Stomach smooth muscle (tissue), 2 donors: ENCODE measurements around the gene TAMALIN.
"Not testable (repeated sequence)": the region's sequence is repeated elsewhere in the genome, so short reads cannot be mapped to it uniquely, and the experiment has no call there.

Experiments used
- H3K27ac ChIP-seq: one replicate; pipeline ENCODE4 v1.7.0; 2013; ENCODE audit warnings: mild to moderate bottlenecking, low read length, inconsistent platforms
- H3K27me3 ChIP-seq, 2 donors: one replicate each; pipeline ENCODE4 v1.7.0; 2013; ENCODE audit warnings: low read length in 2 of 2; ENCODE audit not compliant: insufficient read depth in 2 of 2, control insufficient read depth in 1 of 2
- H3K36me3 ChIP-seq, 2 donors: one replicate each; pipeline ENCODE4 v1.7.0; 2013; ENCODE audit warnings: low read length in 2 of 2; ENCODE audit not compliant: control insufficient read depth in 2 of 2, insufficient read depth in 2 of 2
- H3K4me1 ChIP-seq: one replicate; pipeline ENCODE4 v1.7.0; 2013; ENCODE audit warnings: low read length; ENCODE audit not compliant: control insufficient read depth, insufficient read depth
- H3K4me3 ChIP-seq, 2 donors: one replicate each; pipeline ENCODE4 v1.7.0; 2013; ENCODE audit warnings: low read length in 2 of 2
- H3K9ac ChIP-seq, 2 donors: one replicate each; pipeline ENCODE4 v1.7.0; 2013; ENCODE audit warnings: low read length in 2 of 2, mild to moderate bottlenecking in 1 of 2
- H3K9me3 ChIP-seq, 2 donors: one replicate each; pipeline ENCODE4 v1.7.0; 2013; ENCODE audit warnings: low read length in 2 of 2; ENCODE audit not compliant: control insufficient read depth in 2 of 2
- donor health status: healthy.
- donor health status: Pancreatic carcinoma.

Gene TAMALIN

DNA sequence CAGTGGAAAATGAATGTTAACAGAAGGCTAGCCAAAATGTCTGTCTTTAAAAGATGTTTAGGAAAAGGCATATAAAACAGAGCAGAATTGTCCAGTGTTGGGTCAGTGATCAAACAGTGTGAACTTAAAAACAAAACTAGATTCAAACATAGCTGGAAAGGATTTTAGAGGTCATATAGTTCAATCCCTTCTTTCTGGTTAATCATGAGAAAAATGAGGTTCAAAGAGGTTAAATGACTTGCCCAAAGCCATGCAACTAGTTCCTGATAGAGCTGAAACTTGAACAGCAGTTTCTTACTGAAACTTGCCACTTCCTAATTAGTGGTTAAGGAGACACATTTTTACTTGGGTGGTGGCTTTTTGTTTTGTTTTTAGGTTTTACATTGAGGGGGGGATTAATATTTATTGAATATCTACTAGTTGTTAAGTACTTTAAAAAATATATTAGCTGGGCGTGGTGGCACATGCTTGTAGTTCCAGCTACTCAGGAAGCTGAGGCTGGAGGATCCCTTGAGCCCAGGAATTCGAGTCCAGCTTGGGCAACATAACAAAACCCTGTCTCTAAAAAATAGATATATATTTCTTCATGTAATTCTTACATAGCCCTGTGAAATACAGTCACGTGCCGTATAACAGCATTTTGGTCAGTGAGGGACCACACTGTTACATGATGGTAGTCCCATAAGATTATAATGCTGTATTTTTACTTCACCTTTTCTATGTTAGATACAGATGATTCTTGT, 34.9 kb upstream of the TAMALIN start:
- no peak overlapping the region for H3K27ac ChIP-seq

DNA sequence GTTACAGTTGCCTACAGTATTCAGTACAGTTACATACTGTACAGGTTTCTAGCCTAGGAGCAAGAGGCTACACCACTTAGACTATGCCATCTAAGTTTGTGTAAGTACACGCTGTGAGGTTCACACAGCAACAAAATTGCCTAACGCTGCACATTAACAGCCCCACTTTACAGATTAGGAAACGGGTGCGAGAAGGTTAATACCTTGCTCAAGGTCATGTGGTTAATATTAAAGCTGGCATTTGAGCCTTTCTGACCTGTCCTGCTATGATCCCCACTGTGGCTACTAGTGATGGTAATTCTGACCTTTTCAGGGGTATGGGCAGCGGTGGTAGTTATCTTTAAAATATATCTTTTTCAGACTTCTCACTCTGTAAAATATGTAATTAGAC, 34.3 kb upstream of the TAMALIN start:
- peaks cover 9% of the 10 kb centered on the region for H3K4me1 ChIP-seq
- H3K9me3 ChIP-seq: no peaks in the 10 kb centered on the region
- no peak overlapping the region for H3K27ac ChIP-seq

More for the DNA sequence above, 34.9 kb upstream of the TAMALIN start:
- no peaks in the 10 kb centered on the region for H3K27me3 ChIP-seq
- H3K36me3 ChIP-seq: peaks cover 15% of the 10 kb centered on the region in 2 donors
- H3K4me1 ChIP-seq: peaks cover 9% of the 10 kb centered on the region
- no peaks in the 10 kb centered on the region for H3K9me3 ChIP-seq
- H3K4me3 ChIP-seq: no peak overlapping the region
- H3K9ac ChIP-seq: no peak overlapping the region

DNA sequence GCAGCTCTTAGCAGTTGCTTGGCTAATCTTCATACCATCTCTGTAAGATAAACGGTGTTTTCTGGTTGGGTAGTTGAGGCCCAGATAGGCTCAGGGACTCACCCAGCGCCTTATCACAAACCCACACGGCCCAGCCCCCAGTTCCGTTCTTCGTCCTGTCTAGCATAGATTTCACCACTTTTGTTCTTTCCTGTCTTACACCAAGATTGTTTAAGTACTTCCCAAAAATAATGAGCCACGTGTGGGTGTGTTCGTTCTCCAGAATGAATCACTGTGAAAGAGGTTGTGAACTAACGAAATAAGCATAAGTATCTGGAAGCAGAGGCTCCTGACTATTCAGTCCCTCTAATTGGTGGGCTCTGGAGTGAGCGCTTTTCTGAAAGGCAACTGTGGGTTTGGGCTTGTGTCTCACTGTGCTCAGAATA, 33.9 kb upstream of the TAMALIN start:
- Histone ChIP-seq H3K9me3 (no peaks in the 10 kb centered on the region), H3K4me1 (peaks cover 9% of the 10 kb centered on the region), H3K27ac (no peak overlapping the region), H3K4me3 (no peak overlapping the region), H3K36me3 (peaks cover 16 to 19% of the 10 kb centered on the region in 2 donors), H3K9ac (no peak overlapping the region), H3K27me3 (no peaks in the 10 kb centered on the region)

More for the DNA sequence above, 34.3 kb upstream of the TAMALIN start:
- no peaks in the 10 kb centered on the region for H3K27me3 ChIP-seq
- peaks cover 16 to 17% of the 10 kb centered on the region in 2 donors for H3K36me3 ChIP-seq
- H3K4me3 ChIP-seq: peak overlapping the region in 1 of 2 donors; percentile 3
- no peak overlapping the region for H3K9ac ChIP-seq

DNA sequence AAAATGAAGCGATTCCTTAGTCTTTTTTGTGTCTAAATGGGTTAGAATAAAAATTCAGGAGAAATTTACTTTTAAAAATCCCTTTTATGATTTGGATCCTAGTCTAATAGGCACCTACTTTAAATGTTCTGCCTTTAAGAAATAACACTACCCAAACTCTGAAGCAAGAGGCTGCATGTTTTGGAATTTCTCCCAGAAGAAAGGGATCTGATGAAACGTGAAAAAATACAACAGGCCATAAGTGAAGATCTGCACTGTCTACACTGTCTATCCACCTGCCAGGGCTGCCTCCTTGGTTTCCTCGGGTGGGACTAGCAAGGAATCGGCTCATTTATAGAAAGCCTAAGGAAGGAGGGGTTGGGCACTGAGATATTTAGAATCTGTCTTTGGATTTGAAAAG, 33.2 kb upstream of the TAMALIN start:
- H3K9ac ChIP-seq: no peak overlapping the region
- no peaks in the 10 kb centered on the region for H3K27me3 ChIP-seq
- no peak overlapping the region for H3K27ac ChIP-seq
- peaks cover 9% of the 10 kb centered on the region for H3K4me1 ChIP-seq
- H3K4me3 ChIP-seq: no peak overlapping the region
- H3K9me3 ChIP-seq: no peaks in the 10 kb centered on the region
- H3K36me3 ChIP-seq: peaks cover 16 to 22% of the 10 kb centered on the region in 2 donors

DNA sequence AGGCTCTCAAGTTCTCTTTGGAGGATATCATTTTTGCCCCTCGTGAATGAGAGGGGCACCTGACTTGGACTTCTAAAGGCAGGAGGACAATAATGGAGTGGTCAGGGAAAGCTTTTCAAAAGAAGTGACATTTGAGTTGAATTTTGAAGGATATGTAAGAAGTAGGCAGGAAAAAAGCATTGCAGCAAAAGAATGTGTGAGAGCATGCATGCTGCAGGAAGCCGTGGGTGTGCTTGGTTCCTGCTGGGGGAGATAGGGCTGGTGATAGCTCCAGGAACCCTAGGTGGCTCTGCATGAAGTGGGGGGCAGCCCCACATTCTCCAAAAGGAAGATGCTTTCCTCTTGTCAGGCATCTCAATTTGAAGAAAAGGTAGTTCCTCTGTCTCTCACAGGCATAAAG, 32.1 kb upstream of the TAMALIN start:
- H3K9ac ChIP-seq: no peak overlapping the region
- H3K27me3 ChIP-seq: no peaks in the 10 kb centered on the region
- no peak overlapping the region for H3K27ac ChIP-seq
- H3K9me3 ChIP-seq: no peaks in the 10 kb centered on the region
- H3K4me3 ChIP-seq: no peak overlapping the region
- H3K36me3 ChIP-seq: peaks cover 16 to 23% of the 10 kb centered on the region in 2 donors
- H3K4me1 ChIP-seq: peaks cover 9% of the 10 kb centered on the region

DNA sequence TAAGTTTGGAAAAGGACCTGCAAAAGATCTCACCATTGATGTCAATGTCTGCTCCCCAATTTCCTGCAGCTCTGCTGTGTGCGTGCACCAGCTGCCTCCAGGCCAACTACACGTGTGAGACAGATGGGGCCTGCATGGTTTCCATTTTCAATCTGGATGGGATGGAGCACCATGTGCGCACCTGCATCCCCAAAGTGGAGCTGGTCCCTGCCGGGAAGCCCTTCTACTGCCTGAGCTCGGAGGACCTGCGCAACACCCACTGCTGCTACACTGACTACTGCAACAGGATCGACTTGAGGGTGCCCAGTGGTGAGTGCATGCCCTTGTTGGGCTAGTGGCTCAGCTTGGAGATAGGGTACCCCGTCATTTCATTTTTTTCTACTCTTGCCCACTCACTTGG, 31.6 kb upstream of the TAMALIN start:
- Histone ChIP-seq H3K9ac (no peak overlapping the region), H3K27ac (no peak overlapping the region), H3K27me3 (no peaks in the 10 kb centered on the region), H3K4me3 (no peak overlapping the region), H3K4me1 (peaks cover 9% of the 10 kb centered on the region), H3K36me3 (peaks cover 16 to 23% of the 10 kb centered on the region in 2 donors), H3K9me3 (no peaks in the 10 kb centered on the region)

DNA sequence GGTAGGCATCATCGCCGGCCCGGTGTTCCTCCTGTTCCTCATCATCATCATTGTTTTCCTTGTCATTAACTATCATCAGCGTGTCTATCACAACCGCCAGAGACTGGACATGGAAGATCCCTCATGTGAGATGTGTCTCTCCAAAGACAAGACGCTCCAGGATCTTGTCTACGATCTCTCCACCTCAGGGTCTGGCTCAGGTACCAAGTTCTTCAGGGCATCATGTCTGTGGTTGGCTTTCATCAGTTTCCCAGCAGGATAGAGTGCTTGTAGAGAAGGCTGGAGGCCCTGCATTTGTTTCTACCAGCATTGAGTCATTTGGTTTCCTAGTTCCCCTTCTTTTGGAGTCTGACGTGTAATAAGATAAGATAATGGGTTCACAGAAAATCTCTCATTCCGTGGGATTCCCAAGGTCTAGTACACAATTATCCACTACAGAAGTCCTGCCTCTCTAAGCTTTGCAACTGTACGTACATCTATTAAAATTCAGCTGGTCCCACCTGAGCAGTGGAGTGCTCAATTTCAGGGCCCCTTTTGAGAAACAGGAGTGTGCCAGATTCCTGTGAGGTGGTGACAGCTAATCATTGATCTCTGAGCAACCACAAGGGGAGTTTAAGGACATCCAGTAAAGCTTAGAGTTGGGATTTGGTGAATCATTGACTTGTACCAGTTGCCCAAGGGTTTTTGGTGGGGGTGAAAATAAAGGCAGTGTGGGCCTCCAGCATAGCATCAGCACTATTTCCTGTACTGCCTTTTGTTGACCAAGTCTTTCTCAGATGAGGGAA, 30.2 kb upstream of the TAMALIN start:
- H3K36me3 ChIP-seq: peaks cover 19 to 30% of the 10 kb centered on the region in 2 donors
- no peak overlapping the region for H3K27ac ChIP-seq
- H3K4me1 ChIP-seq: peaks cover 9% of the 10 kb centered on the region
- no peaks in the 10 kb centered on the region for H3K27me3 ChIP-seq
- no peaks in the 10 kb centered on the region for H3K9me3 ChIP-seq
- no peak overlapping the region for H3K4me3 ChIP-seq
- no peak overlapping the region for H3K9ac ChIP-seq

DNA sequence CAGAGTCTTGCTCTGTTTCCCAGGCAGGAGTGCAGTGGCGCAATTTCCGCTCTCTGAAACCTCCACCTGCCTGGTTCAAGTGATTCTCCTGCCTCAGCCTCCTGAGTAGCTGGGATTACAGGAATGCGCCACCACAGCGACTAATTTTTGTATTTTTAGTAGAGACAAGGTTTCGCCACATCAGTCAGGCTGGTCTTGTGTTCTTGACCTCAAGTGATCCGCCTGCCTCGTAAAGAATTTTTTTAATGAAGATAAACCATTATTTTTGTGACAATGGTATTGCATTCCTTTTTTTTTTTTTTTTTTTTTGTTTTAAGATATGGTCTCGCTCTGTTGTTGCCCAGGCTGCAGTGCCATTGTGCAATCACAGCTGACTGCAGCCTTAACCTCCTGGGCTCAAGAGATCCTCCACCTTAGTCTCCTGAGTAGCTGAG, 29.4 kb upstream of the TAMALIN start:
- Histone ChIP-seq H3K9me3 (no peaks in the 10 kb centered on the region), H3K9ac (no peak overlapping the region), H3K27ac (no peak overlapping the region), H3K27me3 (no peaks in the 10 kb centered on the region), H3K36me3 (peaks cover 21 to 35% of the 10 kb centered on the region in 2 donors), H3K4me3 (no peak overlapping the region), H3K4me1 (peaks cover 9% of the 10 kb centered on the region)

DNA sequence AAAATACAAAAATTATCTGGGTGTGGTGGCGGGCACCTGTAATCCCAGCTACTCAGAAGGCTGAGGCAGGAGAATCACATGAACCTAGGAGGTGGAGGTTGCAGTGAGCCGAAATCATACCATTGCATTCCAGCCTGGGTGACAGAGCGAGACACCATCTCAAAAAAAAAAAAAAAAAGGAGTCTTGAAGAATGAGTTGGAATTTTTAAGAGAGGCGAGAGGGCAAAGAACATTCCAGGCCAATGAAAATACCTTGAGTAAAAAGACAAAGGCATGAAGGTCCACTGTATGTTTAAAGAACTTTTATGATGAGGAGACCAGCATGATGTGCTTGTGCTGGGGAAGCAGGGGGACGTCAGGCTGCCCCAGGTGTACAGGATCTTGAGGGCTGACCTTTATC, 27.4 kb upstream of the TAMALIN start:
- peaks cover 24 to 51% of the 10 kb centered on the region in 2 donors for H3K36me3 ChIP-seq
- not testable (repeated sequence) for H3K9ac ChIP-seq, H3K27me3 ChIP-seq, H3K4me3 ChIP-seq, H3K9me3 ChIP-seq, H3K27ac ChIP-seq, H3K4me1 ChIP-seq

DNA sequence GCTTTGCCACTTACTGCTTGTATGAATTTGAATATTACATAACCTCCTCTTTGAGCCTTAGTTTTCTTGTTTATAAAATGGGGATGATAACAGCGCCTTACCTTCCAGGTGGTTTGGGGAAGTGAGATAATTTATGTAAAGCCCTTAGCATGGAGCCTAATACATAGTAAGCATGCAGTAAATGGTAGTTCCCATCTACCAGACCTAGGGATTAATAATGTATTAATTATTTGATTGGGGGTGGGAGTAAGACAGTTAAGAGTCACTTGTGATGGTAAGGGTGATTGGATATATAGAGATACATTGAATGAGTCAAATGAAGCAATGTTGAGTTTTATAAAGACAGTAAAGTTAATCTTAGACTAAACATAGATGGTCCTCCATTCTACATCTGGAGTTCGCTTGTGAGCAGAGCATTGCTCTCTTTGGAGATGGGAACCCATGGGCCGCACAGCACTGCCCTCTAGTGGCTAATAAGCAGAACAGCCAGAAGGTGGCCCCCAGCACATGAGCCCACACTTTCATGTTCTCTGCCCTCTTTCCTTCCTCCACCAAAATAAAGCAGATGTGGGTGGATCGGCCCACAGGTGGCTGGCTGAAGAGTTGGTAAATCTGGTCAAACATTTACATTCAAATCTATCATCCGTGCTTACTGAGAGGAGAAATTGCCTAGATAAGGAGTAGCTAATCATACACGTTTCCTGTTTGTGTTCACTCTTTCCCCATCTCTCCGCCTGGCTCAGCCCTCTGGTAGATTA, 26.5 kb upstream of the TAMALIN start:
- Histone ChIP-seq H3K9me3 (no peaks in the 10 kb centered on the region), H3K36me3 (peaks cover 26 to 59% of the 10 kb centered on the region in 2 donors), H3K9ac (no peak overlapping the region), H3K4me1 (peaks cover 2% of the 10 kb centered on the region), H3K27me3 (no peaks in the 10 kb centered on the region), H3K27ac (no peak overlapping the region), H3K4me3 (no peak overlapping the region)
